ENCODE results near the gene GALNT10.

GRCh38 chr5:154291917-154292316 is 101.4 kb downstream of the GALNT10 start:
- TF ChIP-seq CTCF (IDR thresholded peaks at IDR 0.05; ENCODE audit: low read depth, low read length, poor library complexity, severe bottlenecking) (no peak), EZH2phosphoT487 (IDR thresholded peaks at IDR 0.05; ENCODE audit: borderline replicate concordance, low read length) (no peak)
